GM19395 (cell line): ENCODE data around the gene SV2A.

Experiments used
- ATAC-seq: cut with Tn5 transposase; IDR thresholded peaks from one replicate; pipeline ENCODE4 v1.9.1; 2021; ENCODE audit warnings: mild to moderate bottlenecking, moderate library complexity; ENCODE audit not compliant: unreplicated experiment

The SV2A gene

GRCh38 chr1:149931212-149931790 lies 13.7 kb upstream of the SV2A start:
- ATAC-seq = no peak

DNA sequence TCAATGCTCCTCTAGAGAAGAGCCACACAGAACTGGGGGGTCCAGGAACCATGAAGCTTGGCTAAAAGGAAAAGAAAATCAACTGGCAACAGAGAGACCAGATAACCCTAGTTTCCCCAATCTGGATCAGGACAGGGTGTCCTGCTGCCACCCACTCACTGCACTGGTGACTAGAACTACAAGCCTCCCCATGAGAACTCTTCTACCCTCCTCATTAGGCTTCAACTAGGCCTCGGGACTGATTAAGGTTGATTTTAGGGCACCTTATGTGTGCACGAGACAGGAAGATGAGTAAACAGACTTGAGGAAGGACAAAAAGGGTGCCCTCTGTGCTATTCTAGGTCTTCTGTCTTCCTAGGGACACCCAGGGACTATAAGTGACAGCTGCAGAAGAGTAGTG lies 12.2 kb upstream of the SV2A start:
- no peak for ATAC-seq

- ATAC-seq = no peak
Observed at GRCh38 chr1:149928401-149928724, 10.7 kb upstream of the SV2A start.

GRCh38 chr1:149927563-149928400 lies 10.1 kb upstream of the SV2A start, which contains the start of gene SF3B4:
Gene SF3B4 (minus strand): TSS chr1:149927803. CDS start chr1:149927759, 44 bp downstream.
- ATAC-seq = peak; percentile 95

DNA sequence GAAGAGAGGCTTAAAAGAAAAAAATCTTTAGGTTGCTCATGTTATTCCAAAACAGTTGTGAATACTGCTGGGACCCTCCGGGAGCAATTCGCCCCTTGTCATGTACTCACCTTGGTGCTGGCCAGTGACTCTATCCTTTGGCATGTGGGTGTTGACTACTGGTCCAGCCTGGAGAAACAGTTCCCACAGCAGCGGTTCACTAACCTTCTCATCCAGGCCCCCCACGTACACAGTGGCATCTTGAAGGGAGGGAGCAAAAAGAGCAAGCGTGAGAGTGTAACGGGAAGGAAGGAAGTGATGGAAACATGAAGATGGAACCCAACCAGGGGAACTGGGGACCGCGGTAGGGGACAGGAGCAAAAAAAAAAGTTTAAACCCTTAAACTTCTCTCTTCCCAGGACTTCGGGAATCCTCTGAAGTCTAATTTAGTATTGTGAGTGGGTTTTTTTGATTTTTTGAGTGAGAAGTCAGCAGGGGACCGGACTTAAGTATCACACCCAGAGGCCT lies 9.5 kb upstream of the SV2A start:
- no peak for ATAC-seq

DNA sequence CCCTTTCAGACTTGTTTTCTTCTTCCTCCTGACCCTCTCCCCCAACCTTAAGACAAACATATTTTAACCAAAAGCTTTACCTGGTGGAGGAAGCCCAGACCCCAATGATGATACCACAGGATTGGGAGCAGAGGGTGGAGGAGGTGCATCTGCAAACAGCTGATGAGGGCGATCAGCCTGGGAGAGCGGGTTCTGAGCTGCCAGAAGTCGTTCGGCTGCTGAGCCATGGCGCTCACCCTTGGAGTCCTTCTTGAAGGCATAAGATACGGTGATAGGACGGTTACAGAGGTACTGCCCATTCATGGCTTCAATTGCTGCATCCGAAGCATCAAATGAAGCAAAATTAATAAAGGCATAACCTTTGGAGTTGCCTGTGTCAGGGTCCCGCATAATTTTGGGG lies 8.7 kb upstream of the SV2A start:
- ATAC-seq = no peak

- ATAC-seq = no peak
Observed at GRCh38 chr1:149925751-149926150, 8.1 kb upstream of the SV2A start.

- ATAC-seq = no peak
Observed at GRCh38 chr1:149925345-149925744, 7.7 kb upstream of the SV2A start.

- ATAC-seq = no peak
Observed at GRCh38 chr1:149923626-149924025, 6.0 kb upstream of the SV2A start.

GRCh38 chr1:149916898-149917252 lies 769 bp downstream of the SV2A start:
- no peak for ATAC-seq

GRCh38 chr1:149916193-149916897 lies 1.3 kb downstream of the SV2A start:
- ATAC-seq = no peak

- ATAC-seq = no peak
Observed at GRCh38 chr1:149915429-149916192, 2.0 kb downstream of the SV2A start.

- ATAC-seq = no peak
Observed at GRCh38 chr1:149914545-149914944, 3.1 kb downstream of the SV2A start.

- ATAC-seq = no peak
Observed at GRCh38 chr1:149906570-149907075, 11.0 kb downstream of the SV2A start.

DNA sequence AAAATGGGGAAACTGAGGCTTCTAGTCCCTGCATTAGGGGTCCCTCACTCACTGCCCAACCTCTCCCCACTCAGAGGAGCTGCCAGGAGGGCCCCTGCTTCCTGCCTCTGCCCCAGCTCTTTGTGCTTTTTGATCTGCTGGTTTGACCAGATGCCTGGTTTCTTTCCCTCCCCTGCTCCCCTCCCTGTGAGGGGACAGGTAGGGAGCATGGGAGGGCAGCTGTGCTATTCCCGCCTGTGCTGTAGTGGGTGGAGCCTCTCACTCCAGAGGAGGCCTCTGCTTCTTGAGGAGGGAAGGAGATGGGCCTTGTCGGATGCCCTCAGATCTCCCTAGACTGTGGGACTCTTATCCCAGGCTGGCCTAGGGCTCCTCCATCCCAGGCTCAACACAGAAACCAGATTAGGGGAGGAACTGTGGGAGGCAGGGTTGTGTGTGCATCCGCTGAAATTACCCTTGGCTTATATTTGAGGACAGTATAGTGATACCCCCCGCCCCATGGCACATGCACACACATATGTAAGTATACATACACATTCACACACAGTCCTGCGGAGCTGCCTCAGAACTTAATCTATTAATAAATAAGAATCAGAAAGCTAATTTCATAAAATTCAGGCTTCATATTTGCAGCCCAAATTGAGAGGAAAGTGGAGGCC lies 13.7 kb downstream of the SV2A start:
- ATAC-seq = no peak

DNA sequence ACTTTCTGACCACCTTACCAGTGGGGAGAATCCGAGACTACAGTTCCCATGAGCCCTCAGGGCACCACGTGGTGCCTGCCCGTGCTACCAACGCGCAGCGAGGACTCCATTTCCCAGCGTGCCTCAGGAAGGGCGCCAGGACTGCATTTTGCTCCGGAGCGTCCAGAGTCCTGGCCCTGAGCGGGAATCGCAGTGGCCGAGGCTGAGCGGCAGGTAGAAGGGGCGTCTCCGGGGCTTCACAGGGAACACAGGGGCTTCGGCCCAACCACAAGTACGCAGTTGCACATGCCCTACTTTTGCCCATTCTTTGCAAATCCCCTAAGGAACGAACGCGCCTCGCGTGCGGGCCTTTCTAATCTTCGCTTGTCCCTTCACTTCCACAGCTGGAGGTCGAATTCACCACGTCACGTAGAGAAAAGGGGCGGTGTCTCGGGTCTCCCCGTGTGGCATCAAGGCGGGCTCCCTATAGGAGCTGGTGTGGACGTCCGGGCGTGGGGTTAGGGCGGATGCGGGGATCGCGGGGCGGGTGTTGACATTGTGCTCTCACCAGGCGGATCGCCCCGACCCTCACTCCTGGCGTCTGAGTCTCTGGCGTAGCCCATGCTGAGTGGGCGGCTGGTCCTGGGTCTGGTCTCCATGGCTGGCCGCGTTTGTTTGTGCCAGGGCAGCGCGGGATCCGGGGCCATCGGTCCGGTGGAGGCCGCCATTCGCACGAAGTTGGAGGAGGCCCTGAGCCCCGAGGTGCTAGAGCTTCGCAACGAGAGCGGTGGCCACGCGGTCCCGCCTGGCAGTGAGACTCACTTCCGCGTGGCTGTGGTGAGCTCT lies 18.0 kb downstream of the SV2A start, which contains the start of gene BOLA1:
BOLA1 (plus strand) TSS at position 109 of the 825 bp plus-strand sequence; CDS start at position 601, 492 bp downstream.
- ATAC-seq = peak; percentile 94

- ATAC-seq = no peak
Observed at GRCh38 chr1:149896575-149896974, 21.1 kb downstream of the SV2A start.

GRCh38 chr1:149888999-149889289 lies 28.7 kb downstream of the SV2A start:
- no peak for ATAC-seq

GRCh38 chr1:149888247-149888998 lies 29.2 kb downstream of the SV2A start:
- peak; percentile 29 for ATAC-seq
